Ovary (tissue), 9 donors: ENCODE measurements around the gene NEK2. TPM values are rescaled to one million over a fixed set of nuclear protein-coding genes. Genes with fewer than 3 reads are reported as not detected.

ENCODE experiments used
- DNase-seq, 5 donors: peaks; one replicate each; pipeline ENCODE4 v3.0.0-alpha.2; 2019 to 2020
- H3K27ac ChIP-seq, 2 donors: fragments of 200-600 bp; one replicate each; pipeline versions ENCODE4 v1.5.1 to v1.8.0; 2019 to 2022
- H3K27me3 ChIP-seq: fragments of 200-600 bp; one replicate; pipeline ENCODE4 v1.8.0; 2022
- H3K36me3 ChIP-seq: fragments of 200-600 bp; sonication (generic); one replicate; pipeline ENCODE4 v1.5.1; 2019
- H3K4me1 ChIP-seq: one replicate; pipeline ENCODE4 v1.8.1; 2013; ENCODE audit warnings: mild to moderate bottlenecking, moderate library complexity; ENCODE audit not compliant: insufficient read depth
- H3K4me3 ChIP-seq: fragments of 200-600 bp; sonication (generic); one replicate; pipeline ENCODE4 v1.5.1; 2017
- H3K9me3 ChIP-seq, 2 donors: fragments of 200-600 bp in 1 of 2; sonication (generic) in 1 of 2; one replicate each; pipeline versions ENCODE4 v1.5.1 to v1.8.1; 2013 to 2019; ENCODE audit warnings: mild to moderate bottlenecking in 1 of 2, moderate library complexity in 1 of 2
- EP300 ChIP-seq: sonication (generic); formaldehyde crosslinking; IDR thresholded peaks from one replicate; pipeline ENCODE4 v1.6.1; 2017; ENCODE audit warnings: antibody characterized with exemption
- POLR2A ChIP-seq: fragments of 450-650 bp; IDR thresholded peaks from one replicate; pipeline ENCODE4 v1.6.1; 2017; ENCODE audit warnings: antibody characterized with exemption, mild to moderate bottlenecking, moderate library complexity
- WGBS, 3 donors: extraction: QIAGEN DNeasy Blood & Tissue Kit in 1 of 3; methylation state at CpG; one replicate each; pipeline versions ENCODE4 v1.1.5 to v1.1.7; 2013 to 2017; 5-methylcytosine and 5-hydroxymethylcytosine counted together
- intact Hi-C, 4 donors: fragments of 100-400 bp; cut with DNase I; formaldehyde crosslinking; loops; one replicate each; pipeline versions ENCODE4 v1.11.0 to v1.15.1; 2022 to 2023
- polyA plus RNA-seq, 2 donors: library from polyadenylated mRNA; stranded (reverse); fragments of 200-250 nt in 1 of 2; fragments of 350-450 nt in 1 of 2; fragmentation: Illumina TruSeq in 1 of 2; extraction: RNeasy Lipid Tissue Mini Kit (QIAGEN cat#74804) in 1 of 2; gene quantifications; one replicate each; pipeline ENCODE4 v1.2.3, GENCODE V29; 2013 to 2014
- total RNA-seq, 7 donors: library from RNA; depleted of rRNA in 2 of 7; stranded (reverse); fragments of >200 nt in 2 of 7; fragmentation: NEBNext Ultra II Directional in 3 of 7; extraction: Animal tissue kit (Norgen Biotek cat#: 25700) in 3 of 7; gene quantifications; one replicate each; pipeline versions ENCODE4 v1.1.0 to v1.2.4, GENCODE V29; 2016 to 2023
- TF ChIP-seq, protein P1 (sequence below), 3 donors: fragments of 450-650 bp in 2 of 3; fragments of 200-600 bp in 1 of 3; IDR thresholded peaks; one replicate each; pipeline versions ENCODE4 v1.5.1 to v1.8.0; 2016 to 2022; ENCODE audit warnings: antibody characterized with exemption in 3 of 3, mild to moderate bottlenecking in 1 of 3
- donor health status: DM: no; HTN: no; CAD: no; lungs with moderate emphysema.
- donor health status: DM: no; HTN: no; CAD: no.
- donor health status: Bipolar disorder and iron deficiency.
- donor health status: DM: yes; HTN: yes; CAD: no.
- donor health status: DM: no; HTN: no; CAD: no.
- donor health status: DM: yes; HTN: yes; CAD: no.

NEK2 gene
- total and polyA plus RNA-seq, 9 donors = 0.20 to 1.8 (median 0.37) TPM; not detected in 4

GRCh38 chr1:211623515-211623914, 51.9 kb downstream of the NEK2 start:
- intact Hi-C loops = no loop called here
- no peak for DNase-seq
- TF ChIP-seq, protein P1, sequence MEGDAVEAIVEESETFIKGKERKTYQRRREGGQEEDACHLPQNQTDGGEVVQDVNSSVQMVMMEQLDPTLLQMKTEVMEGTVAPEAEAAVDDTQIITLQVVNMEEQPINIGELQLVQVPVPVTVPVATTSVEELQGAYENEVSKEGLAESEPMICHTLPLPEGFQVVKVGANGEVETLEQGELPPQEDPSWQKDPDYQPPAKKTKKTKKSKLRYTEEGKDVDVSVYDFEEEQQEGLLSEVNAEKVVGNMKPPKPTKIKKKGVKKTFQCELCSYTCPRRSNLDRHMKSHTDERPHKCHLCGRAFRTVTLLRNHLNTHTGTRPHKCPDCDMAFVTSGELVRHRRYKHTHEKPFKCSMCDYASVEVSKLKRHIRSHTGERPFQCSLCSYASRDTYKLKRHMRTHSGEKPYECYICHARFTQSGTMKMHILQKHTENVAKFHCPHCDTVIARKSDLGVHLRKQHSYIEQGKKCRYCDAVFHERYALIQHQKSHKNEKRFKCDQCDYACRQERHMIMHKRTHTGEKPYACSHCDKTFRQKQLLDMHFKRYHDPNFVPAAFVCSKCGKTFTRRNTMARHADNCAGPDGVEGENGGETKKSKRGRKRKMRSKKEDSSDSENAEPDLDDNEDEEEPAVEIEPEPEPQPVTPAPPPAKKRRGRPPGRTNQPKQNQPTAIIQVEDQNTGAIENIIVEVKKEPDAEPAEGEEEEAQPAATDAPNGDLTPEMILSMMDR (IDR thresholded peaks at IDR 0.05) = no peak
- no peak for TF ChIP-seq POLR2A
- no peak for TF ChIP-seq EP300
- Histone ChIP-seq H3K4me1 (no peaks in the 10 kb centered on the region), H3K4me3 (no peak overlapping the region), H3K9me3 (no peaks in the 10 kb centered on the region), H3K27me3 (no peaks in the 10 kb centered on the region), H3K27ac (no peak overlapping the region), H3K36me3 (no peaks in the 10 kb centered on the region)
- WGBS, 3 donors = 89 to 92% (median 89%) methylated on average over 3 of the region's 3 CpGs

DNA sequence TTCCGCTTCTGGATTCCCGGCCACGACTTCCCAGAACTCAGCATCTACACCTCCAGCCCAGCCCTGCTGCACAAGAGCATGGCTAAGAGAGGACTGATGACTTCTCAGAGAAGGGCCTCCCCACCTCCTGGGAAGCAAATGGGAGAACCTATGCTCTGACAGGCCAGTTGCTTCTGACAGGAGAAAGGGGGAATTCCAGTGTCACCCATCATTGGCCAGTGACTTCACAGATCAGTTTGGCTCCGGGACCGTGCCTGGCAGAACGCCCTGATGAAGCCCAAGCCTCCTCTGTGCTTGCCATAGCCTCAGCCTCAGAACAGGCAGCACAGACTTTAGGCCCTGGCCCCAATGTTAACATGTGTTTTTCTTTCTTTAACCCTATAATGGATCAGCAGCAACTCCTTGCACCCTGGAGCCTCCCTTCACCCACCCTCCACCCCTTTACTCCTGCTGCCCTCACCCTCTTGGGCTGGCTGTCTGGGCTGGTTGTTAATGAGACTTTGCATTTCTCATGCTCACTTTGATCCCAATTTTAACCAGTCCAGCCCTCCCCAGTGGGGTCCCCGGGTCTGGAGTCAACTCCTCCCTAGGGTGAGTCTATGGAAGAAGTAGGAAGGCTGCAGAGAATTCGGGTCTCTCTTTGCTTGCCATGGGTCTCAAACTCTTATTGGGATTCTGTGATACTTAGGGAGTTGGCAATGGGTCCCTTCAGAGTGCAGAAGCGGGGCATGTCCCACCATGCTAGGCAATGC, 53.8 kb downstream of the NEK2 start:
- H3K36me3 ChIP-seq = no peaks in the 10 kb centered on the region
- H3K27me3 ChIP-seq = no peaks in the 10 kb centered on the region
- no peak overlapping the region for H3K27ac ChIP-seq
- no peaks in the 10 kb centered on the region for H3K9me3 ChIP-seq
- H3K4me1 ChIP-seq = no peaks in the 10 kb centered on the region
- WGBS, 3 donors = 69 to 79% (median 75%) methylated on average over 9 of the region's 9 CpGs
- intact Hi-C loops = no loop called here
- no peak for DNase-seq
- no peak overlapping the region for H3K4me3 ChIP-seq
- TF ChIP-seq POLR2A (no peak), EP300 (no peak)
- TF ChIP-seq, protein P1 (IDR thresholded peaks at IDR 0.05) = no peak

GRCh38 chr1:211620097-211620496, 55.3 kb downstream of the NEK2 start:
- no peak overlapping the region for H3K27ac ChIP-seq
- no peak for DNase-seq
- H3K36me3 ChIP-seq = no peaks in the 10 kb centered on the region
- H3K4me1 ChIP-seq = peaks cover 2% of the 10 kb centered on the region
- H3K9me3 ChIP-seq = no peaks in the 10 kb centered on the region
- H3K4me3 ChIP-seq = no peak overlapping the region
- H3K27me3 ChIP-seq = no peaks in the 10 kb centered on the region
- TF ChIP-seq, protein P1 (IDR thresholded peaks at IDR 0.05) = no peak
- no peak for TF ChIP-seq POLR2A
- no peak for TF ChIP-seq EP300
- WGBS, 3 donors = 93 to 96% (median 94%) methylated on average over 5 of the region's 5 CpGs
- intact Hi-C loops = no loop called here

- H3K36me3 ChIP-seq = no peaks in the 10 kb centered on the region
- H3K4me1 ChIP-seq = peaks cover 2% of the 10 kb centered on the region
- intact Hi-C loops = no loop called here
- H3K27me3 ChIP-seq = no peaks in the 10 kb centered on the region
- H3K27ac ChIP-seq = no peak overlapping the region
- no peaks in the 10 kb centered on the region for H3K9me3 ChIP-seq
- WGBS, 3 donors = 78 to 82% (median 78%) methylated on average over 8 of the region's 8 CpGs
- TF ChIP-seq, protein P1 (IDR thresholded peaks at IDR 0.05) = no peak
- no peak for DNase-seq
- no peak overlapping the region for H3K4me3 ChIP-seq
Observed at GRCh38 chr1:211619033-211619996, 56.1 kb downstream of the NEK2 start.
